ENCODE measurements around the gene OR4B1.
"Not testable (repeated sequence)": the region's sequence is repeated elsewhere in the genome, so short reads cannot be mapped to it uniquely, and the experiment has no call there.

The OR4B1 gene
- total RNA-seq: 0 reads per million in 2 donors

GRCh38 chr11:48216510-48216909 is at the start of gene OR4B1:
OR4B1 (plus strand) TSS chr11:48216810; CDS start chr11:48216810, 0 bp downstream.
- DNase-seq: no peak

GRCh38 chr11:48167380-48167779 is 49.2 kb upstream of the OR4B1 start:
- no peak for DNase-seq

- no peak for DNase-seq
These were observed 47.8 kb upstream of the OR4B1 start for GRCh38 chr11:48168815-48169214.

- DNase-seq: no peak
These were observed 47.4 kb upstream of the OR4B1 start for GRCh38 chr11:48169259-48169658.

DNA sequence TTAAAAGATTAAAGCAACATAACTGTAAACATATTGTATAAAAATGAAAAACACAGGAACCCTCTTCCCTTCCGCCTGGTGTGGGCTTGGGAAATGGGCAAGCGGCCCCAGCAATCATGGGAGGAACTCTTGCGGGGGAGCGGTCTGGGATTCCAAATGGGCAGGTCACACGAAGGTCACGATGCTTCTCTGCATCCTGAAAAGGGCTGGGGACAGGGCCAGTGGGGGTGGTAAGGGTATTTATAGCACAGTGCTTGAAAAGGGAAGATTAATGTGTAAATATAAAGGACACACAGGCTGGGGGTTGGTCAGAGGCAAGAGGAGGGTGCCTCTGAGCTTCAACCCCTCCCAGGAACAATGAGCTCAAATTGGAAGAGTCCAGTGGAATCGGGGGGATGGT is 46.9 kb upstream of the OR4B1 start:
- DNase-seq: no peak

DNA sequence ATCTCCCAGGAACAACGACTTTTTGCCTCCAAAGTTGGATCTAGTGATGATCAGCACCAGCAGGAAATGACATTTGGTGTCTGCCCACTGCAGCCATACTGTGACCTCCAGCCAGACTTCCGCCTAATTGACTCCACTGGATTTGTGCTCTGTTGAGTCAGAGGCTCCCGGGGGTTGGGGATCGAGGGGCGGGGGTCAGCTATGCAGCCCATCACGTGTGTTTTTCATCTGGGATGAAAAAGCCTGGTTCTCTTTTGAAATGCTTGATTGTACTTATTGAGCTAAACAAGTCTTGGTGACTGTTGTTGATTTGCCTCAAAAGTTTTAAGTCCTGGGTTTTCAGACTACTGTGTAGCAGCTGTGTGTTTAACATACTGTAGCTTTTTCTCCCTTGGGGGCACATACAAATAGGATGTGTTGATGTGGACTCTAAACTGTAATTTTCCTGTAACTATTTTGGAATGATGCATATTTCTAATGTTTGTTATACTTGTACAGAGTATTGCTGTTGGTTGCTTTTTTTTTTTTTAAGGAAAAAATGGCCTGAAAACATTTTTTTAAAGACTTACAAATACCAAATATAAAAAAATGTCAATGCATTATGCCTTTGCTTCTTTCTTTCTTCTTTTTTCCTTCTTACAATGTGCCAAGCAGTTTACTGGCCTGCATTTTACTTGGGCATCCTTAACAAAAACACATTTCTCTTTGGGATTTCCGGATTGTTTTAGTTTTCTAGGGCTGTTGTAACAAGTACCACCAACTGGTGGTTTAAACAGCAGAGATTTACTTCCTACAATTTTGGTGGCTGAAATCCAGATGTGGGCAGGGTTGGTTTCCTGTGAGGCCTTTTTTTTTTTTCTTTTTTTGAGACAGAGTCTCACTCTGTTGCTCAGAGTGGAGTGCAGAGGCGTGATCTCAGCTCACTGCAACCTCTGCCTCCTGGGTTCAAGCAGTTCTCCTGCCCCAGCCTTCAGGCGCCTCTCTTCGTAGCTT is 46.1 kb upstream of the OR4B1 start:
- no peak for DNase-seq

- no peak for DNase-seq
These were observed 43.6 kb upstream of the OR4B1 start for GRCh38 chr11:48172818-48173609.

- no peak for DNase-seq
These were observed 38.9 kb upstream of the OR4B1 start for GRCh38 chr11:48177661-48178060.

DNA sequence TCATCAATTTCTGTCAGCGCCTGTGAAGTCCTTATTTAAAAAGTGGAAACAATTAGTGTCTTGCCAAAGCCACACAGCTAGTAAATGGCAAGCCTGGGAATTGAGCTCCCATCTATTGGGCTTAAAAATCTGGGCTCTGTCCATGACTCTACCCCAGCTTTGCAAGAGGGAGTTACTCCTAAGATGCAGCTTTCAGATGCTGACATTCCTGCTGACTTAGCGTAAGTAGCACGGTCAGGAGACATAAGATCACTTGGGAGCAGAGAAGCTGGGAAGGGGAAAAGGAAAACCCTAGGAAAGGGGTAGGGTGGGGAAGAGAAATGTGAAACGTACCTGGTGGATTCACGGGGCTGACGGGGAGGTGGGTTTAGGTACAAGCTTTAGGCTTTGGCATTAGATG is 36.0 kb upstream of the OR4B1 start:
- no peak for DNase-seq

DNA sequence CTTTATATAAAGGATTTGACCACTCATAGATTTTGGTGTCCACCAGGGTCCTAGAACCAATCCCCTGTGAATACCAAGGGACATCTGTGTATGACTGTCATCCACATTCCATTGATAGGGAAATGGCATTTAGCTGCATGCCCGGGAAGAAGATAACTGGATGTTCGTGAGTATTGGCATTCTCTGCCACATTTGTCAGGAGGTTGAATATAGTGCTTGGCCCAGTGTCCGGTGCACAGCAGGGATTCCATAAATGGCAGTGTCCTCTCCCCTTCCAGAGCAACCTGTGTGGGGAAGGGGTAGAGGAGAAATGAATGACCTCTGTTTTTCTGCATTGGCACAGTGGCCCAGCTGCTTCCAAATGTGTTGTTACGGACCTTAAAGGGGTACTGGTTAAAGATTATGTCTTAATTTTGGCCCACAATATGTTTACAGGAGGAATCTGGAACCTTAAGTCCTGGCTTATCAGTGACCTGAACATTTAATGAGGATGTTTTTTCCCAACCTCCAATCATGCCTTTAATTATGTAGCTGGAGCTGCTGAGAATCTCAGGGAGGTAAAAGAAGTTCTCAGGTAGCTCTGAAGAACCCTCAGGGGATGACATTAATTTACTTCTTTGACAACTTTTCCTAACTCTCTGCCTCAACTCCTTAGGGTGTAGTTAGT is 33.6 kb upstream of the OR4B1 start:
- no peak for DNase-seq

DNA sequence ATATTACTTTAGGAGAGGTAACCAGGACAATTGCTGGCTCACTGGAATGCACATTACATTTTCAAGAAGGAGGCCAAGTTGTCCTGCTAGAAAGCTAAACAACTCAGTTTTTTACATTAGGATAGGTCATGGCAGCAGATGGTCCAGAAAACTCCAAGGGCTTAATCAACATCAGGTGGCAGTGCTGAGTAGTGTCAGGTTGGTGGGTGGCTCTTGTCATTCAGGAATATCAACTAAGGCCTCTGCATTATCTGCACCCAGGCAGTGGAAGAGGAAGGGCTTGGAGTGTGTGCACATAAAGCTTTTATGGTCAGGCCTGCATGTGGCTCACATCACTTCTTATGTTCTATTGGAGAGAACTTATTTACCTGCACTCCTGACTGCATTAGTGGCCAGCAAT is 32.2 kb upstream of the OR4B1 start:
- no peak for DNase-seq

DNA sequence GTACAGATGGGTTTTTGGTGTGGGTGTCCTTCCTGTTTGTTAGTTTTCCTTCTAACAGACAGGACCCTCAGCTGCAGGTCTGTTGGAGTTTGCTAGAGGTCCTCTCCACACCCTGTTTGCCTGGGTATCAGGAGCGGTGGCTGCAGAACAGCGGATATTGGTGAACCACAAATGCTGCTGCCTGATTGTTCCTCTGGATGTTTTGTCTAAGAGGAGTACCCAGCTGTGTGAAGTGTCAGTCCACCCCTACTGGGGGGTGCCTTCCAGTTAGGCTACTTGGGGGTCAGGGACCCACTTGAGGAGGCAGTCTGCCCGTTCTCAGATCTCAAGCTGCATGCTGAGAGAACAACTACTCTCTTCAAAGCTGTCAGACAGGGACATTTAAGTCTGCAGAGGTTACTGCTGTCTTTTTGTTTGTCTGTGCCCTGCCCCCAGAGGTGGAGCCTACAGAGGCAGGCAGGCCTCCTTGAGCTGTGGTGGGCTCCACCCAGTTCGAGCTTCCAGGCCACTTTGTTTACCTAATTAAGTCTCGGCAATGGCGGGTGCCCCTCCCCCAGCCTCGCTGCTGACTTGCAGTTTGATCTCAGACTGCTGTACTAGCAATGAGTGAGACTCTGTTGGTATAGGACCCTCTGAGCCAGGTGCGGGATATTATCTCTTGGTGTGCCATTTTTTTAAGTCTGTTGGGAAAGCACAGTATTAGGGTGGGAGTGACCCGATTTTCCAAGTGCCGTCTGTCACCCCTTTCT is 25.5 kb upstream of the OR4B1 start:
- DNase-seq: not testable (repeated sequence)

- no peak for DNase-seq
These were observed 22.7 kb upstream of the OR4B1 start for GRCh38 chr11:48193876-48194275.

GRCh38 chr11:48207881-48208280 is 8.7 kb upstream of the OR4B1 start:
- no peak for DNase-seq

GRCh38 chr11:48210052-48210451 is 6.6 kb upstream of the OR4B1 start:
- DNase-seq: no peak

- no peak for DNase-seq
These were observed 12.2 kb downstream of the OR4B1 start for GRCh38 chr11:48228761-48229160.

DNA sequence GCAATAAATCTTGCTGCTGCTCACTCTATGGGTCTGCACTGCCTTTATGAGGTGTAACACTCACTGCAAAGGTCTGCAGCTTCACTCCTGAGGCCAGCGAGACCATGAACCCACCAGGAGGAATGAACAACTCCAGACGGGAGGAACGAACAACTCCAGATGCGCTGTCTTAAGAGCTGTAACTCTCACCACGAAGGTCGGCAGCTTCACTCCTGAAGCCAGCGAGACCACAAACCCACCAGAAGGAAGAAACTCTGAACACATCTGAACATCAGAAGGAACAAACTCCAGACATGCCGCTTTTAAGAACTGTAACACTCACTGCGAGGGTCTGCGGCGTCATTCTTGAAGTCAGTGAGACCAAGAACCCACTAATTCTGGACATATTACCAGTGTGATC is 13.4 kb downstream of the OR4B1 start:
- DNase-seq: not testable (repeated sequence)

DNA sequence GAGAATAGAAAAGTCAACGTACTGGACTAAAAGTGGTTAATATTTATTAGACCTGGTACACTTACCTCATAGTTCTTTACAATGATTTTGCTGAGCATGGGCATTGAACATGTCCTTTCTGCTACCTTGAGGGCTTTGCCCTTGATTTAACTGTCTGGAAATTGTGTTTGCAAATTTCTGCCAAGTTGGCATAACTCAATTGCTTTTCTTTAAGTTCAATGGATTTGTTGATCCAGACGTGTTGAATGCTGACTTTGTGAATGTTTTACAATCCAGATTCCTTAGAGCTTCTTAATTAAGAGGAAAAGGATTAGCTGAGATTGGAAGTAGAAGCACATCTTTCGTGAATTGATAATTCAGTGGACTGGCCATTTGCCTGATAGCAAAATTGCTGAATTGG is 21.1 kb downstream of the OR4B1 start:
- DNase-seq: no peak

- DNase-seq: no peak
These were observed 25.9 kb downstream of the OR4B1 start for GRCh38 chr11:48242501-48242900.

GRCh38 chr11:48244804-48245203 is 28.2 kb downstream of the OR4B1 start, which contains the start of gene OR4X2:
OR4X2 (plus strand) TSS chr11:48245104; CDS start chr11:48245104, 0 bp downstream.
- no peak for DNase-seq

DNA sequence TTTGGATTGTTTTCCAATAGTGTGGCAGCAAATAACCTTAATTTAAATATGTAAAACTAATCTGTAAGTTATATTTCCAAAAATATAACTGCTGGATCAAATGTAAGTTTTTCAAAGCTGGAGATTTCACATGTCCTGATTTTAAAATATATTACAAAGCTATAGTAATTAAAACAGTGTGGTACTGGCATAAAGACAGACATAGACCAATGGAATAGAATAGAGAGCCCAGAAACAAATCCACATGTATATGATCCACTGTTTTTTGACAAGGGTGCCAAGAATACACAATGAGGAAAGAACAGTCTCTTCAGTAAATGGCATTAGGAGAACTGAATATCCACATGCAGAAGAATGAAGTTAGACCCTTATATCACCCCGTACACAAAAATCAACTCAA is 32.3 kb downstream of the OR4B1 start:
- DNase-seq: no peak

- no peak for DNase-seq
These were observed 45.0 kb downstream of the OR4B1 start for GRCh38 chr11:48261600-48261999.

Data from activated gamma-delta T cell (primary cell).